NCI-H146 (cell line): Measurements from ENCODE around the gene ADAMTS13.
A peak's percentile ranks its signal among the peaks of the same experiment; 100 is the strongest.

ENCODE experiments used
- DNase-seq: peaks from one replicate; lab custom pipeline; 2025; lab: John Stamatoyannopoulos, UW

The ADAMTS13 gene

DNA sequence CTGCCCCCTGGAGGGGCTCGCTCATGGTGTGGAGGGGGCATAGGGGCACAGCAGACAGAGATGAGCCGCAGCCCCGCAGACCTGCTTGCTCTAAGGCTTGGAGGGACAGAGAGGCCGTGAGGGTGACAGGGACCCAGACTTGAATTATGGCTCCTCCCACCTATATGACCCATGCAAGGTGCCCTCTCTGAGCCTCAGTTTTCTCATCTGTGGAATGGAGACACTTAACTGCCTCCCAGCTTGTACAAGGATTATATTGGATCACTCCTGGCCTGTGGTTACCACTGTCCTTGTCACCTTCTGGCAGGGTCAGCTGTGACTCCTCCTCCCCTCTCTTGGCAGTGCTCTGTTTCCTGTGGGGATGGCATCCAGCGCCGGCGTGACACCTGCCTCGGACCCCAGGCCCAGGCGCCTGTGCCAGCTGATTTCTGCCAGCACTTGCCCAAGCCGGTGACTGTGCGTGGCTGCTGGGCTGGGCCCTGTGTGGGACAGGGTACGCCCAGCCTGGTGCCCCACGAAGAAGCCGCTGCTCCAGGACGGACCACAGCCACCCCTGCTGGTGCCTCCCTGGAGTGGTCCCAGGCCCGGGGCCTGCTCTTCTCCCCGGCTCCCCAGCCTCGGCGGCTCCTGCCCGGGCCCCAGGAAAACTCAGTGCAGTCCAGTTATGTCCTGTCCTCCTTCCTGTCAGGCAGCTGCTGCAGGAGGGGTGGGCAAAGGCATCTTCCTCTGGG, 32.9 kb downstream of the ADAMTS13 start:
- DNase-seq: no peak

DNA sequence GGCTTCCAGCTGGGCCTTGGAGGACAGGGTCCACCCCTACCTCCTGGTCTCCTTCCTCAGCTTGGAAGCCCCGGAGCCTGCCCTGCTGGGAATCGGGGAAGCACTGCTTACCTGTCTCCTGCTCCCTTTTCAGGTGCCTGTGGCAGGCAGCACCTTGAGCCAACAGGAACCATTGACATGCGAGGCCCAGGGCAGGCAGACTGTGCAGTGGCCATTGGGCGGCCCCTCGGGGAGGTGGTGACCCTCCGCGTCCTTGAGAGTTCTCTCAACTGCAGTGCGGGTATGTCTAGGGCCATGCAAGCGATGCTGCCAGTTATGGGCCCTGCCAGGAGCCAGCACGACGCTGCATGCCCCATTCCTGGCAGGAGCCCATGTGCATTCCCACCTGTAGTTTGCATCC, 33.8 kb downstream of the ADAMTS13 start:
- DNase-seq: no peak

DNA sequence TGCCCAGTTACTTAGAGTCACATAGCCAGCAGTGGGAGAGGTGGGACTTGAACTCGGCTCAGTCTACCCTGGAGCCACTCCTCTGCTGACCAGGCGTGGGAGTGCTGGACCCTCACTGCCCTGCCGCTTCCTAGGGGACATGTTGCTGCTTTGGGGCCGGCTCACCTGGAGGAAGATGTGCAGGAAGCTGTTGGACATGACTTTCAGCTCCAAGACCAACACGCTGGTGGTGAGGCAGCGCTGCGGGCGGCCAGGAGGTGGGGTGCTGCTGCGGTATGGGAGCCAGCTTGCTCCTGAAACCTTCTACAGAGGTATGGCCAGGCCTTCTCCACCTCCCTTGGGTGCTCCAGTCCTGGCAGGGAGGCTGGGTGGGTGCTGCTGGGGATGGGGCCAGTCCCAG, 34.2 kb downstream of the ADAMTS13 start:
- DNase-seq: no peak

- DNase-seq: no peak
Observed at GRCh38 chr9:133457233-133457632, 35.1 kb downstream of the ADAMTS13 start.

- no peak for DNase-seq
Observed at GRCh38 chr9:133457748-133458147, 35.6 kb downstream of the ADAMTS13 start.

- peak; percentile 39 for DNase-seq
Observed at GRCh38 chr9:133458643-133459312, 36.6 kb downstream of the ADAMTS13 start.

- DNase-seq: peak; percentile 99
Observed at GRCh38 chr9:133459476-133460404, 37.6 kb downstream of the ADAMTS13 start, which contains the start of gene CACFD1. Gene CACFD1 (plus strand): TSS chr9:133459978. CDS start chr9:133460067, 89 bp downstream.

DNA sequence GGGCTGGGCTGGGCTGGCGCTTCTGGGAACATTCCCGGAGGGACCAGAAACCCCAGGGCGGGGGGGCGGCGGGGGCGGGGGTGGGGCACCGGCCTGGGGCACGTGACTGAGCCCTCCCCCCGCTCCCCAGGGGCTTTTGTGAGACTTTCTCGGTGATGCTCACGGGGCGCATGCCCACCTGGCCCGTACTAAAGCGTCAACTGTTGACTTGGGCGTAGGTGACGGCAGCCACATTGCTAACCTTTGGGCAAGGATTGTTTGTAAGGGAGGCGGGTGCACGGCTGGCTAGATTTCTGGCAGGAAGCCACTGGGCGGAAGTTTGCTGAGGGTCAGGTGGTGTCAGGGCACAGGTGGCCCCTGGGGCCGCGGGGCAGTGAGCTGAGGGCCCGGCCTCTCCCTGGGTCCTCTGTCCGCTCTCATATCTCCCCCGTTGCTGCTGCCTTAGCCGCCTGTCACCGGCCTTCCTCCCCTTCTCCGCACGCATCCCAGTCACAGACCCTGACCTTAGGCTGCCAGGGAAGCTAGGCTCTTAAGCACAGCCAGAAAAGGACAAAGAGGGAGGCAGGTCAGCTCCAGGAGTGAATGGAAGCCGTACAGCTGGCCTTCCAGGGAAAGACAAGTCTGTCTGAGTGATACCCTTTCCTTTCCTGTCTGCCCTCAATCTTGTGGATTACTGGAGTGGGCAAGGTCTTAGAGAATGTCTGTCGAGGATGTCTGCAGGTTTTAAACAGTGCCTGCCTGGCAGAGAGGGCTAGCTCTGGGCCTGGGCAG, 38.4 kb downstream of the ADAMTS13 start:
- DNase-seq: peak; percentile 81

GRCh38 chr9:133461975-133462374, 39.8 kb downstream of the ADAMTS13 start:
- DNase-seq: no peak

DNA sequence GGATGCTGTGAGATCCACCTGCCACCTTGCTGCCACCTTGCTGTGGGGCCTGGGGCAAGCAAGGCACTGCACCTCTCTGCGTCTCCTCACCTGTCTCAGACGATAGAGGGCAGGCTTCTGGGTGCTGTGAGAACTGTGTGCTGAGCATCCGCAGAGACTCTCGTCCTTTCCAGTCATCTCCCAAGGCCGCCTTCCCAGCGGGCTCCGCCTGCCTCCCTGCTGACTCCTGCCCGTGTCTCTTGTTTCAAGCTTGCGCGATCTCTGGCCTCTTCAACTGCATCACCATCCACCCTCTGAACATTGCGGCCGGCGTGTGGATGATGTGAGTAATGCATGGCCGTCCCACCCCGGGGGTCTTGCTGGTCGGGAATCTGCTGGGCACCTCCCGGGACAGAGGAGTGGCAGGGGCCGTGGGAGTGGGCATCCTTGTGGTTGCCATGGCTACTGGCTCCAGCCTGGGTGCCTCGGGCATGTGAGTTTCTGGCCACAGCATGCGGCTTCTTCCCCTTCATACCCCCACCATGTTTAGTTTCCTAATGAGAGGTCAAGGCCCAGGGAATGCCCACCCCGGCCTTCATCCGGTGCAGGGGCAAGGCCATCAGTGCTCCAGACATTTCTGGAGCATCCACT, 41.2 kb downstream of the ADAMTS13 start:
- no peak for DNase-seq

GRCh38 chr9:133463864-133464615, 41.9 kb downstream of the ADAMTS13 start:
- no peak for DNase-seq

DNA sequence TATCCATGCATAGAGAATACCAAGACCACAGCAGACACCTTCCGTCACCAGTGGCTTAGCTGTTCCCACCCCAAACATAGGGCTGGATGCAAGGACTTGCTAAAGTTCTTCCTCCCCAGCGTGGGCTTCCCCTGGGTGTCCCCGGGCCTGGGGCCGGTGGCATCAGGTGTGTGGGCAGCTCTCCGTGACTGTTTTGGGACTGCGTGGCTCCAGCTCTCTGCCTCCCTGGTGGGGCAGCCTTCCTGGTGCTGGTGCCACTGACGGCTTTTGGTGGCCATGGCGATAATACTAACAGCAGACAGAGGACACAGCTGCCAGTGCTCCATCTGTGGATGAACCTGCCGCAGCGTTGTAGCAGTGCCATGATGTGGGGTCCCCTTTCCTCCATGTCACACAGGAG, 42.5 kb downstream of the ADAMTS13 start:
- DNase-seq: no peak

DNA sequence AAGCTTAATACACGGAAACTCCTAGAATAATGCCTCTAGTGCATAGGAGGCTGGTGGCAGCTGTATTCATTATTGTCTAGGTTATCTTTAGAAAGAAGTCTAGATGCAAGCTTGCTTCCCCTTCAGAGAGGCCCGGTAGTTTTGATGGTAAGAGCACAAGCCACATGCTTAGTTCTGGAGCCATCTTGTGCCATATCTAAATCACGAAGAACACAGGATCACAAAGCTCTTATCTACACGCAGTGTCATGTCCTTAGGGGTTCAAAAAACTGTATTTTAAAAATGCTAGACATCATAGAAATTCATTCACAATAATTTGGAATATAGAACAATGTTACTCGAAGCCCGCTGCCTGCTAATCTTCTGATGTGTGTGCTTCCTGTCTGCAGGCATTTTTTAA, 43.8 kb downstream of the ADAMTS13 start:
- DNase-seq: no peak

DNA sequence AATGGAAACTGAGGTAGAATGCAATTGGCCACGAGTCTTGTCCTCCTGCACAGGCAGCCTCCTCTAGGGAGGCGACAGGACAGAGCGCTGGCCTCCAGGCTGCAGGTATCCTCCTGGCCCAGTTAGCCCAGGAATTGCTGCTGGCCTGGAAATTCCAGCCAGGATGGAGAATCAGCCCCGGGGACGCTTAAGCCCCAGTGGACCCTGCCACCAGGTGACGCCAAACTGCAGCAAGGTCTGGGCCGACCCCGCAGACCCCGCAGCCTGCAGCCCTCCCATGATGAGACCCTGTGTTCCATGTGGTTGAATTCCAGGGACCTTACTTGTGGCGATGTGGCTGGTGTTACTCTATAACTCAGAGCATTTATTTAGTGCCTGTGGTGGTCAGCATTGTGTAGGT, 44.9 kb downstream of the ADAMTS13 start:
- DNase-seq: no peak

DNA sequence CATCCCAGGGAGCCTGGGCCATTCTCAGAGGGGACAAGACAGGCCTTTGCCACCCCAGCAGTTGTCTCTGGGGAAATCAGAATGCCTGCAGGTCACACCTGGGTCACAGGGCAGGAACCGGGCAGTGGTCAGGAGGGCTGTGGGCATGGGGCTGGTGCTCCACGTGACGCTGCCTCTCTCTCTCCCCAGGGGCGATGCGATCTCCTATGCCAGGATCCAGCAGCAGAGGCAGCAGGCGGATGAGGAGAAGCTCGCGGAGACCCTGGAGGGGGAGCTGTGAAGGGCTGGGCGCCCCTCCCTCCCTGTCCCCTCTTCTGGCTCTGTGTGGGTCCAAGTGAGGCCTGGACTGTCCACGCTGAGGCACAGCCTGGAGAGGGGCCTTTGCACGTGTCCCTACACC, 46.2 kb downstream of the ADAMTS13 start:
- DNase-seq: no peak

GRCh38 chr9:133468777-133469421, 46.7 kb downstream of the ADAMTS13 start:
- no peak for DNase-seq

- no peak for DNase-seq
Observed at GRCh38 chr9:133470427-133470924, 48.3 kb downstream of the ADAMTS13 start.

DNA sequence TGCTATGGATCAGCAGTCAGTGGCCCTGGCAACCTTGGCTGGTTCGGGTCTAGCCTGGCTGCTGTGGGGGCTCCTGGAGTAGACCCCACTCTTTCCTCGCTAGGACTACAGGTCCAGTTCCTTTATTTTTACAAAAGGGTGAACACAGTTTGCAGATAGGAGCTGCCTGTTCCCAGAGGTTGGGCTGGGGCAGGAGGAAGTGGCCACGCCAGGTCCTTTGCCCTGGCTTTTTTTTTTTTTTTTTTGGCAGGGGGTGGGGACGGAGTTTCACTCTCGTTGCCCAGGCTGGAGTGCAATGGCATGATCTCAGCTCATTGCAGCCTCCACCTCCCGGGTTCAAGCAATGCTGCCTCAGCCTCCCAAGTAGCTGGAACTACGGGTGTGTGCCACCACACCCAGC, 48.8 kb downstream of the ADAMTS13 start:
- DNase-seq: no peak

GRCh38 chr9:133471551-133472276, 49.5 kb downstream of the ADAMTS13 start:
- no peak for DNase-seq
